Spinal cord (tissue), 10 donors: ENCODE data around the gene ERVK3-1. TPM values are rescaled to one million over a fixed set of nuclear protein-coding genes. Genes with fewer than 3 reads are reported as not detected.
"Not testable (repeated sequence)": the region's sequence is repeated elsewhere in the genome, so short reads cannot be mapped to it uniquely, and the experiment has no call there.

Experiments used
- DNase-seq, 6 donors: peaks; one replicate each; pipeline versions ENCODE4 v3.0.0 to v3.0.0-alpha.2; 2013 to 2015; ENCODE audit warnings: low spot score in 6 of 6, low read depth in 4 of 6
- H3K27ac ChIP-seq: one replicate; pipeline ENCODE4 v1.5.1; 2013; ENCODE audit warnings: low read depth, low read length, control low read depth
- H3K27me3 ChIP-seq: one replicate; pipeline ENCODE4 v1.6.1; 2013; ENCODE audit warnings: low read length; ENCODE audit not compliant: control insufficient read depth, insufficient read depth
- H3K36me3 ChIP-seq: one replicate; pipeline ENCODE4 v1.6.1; 2013; ENCODE audit warnings: low read length; ENCODE audit not compliant: control insufficient read depth, insufficient read depth
- H3K4me1 ChIP-seq: one replicate; pipeline ENCODE4 v1.6.1; 2013; ENCODE audit warnings: low read length; ENCODE audit not compliant: control insufficient read depth, insufficient read depth
- H3K4me3 ChIP-seq: one replicate; pipeline ENCODE4 v1.5.1; 2013; ENCODE audit warnings: low read depth, low read length, control low read depth
- H3K9me3 ChIP-seq: one replicate; pipeline ENCODE4 v1.6.1; 2013; ENCODE audit warnings: low read length; ENCODE audit not compliant: control insufficient read depth, insufficient read depth
- WGBS: methylation state at CpG from one replicate; pipeline ENCODE4 v1.1.5; 2013; ENCODE audit warnings: missing lambda C conversion rate; ENCODE audit not compliant: insufficient coverage; 5-methylcytosine and 5-hydroxymethylcytosine counted together
- long read RNA-seq, 4 donors: transcript quantifications; one replicate each; lab custom pipeline, GENCODE V29; 2026
- polyA plus RNA-seq, 2 donors: library from polyadenylated mRNA; unstranded; fragments of 120-200 nt; gene quantifications; one replicate each; pipeline ENCODE4 v1.2.1, GENCODE V29; 2013; ENCODE audit not compliant: insufficient read length in 2 of 2
- total RNA-seq, 2 donors: library from RNA; depleted of rRNA in 1 of 2; stranded (reverse); fragments of 120-200 nt in 1 of 2; fragments of >200 nt in 1 of 2; gene quantifications; one replicate each; pipeline versions ENCODE4 v1.2.3 to v1.2.4, GENCODE V29; 2013 to 2014
- donor health status: healthy.

ERVK3-1 gene
- total RNA-seq (10 to 100 TPM; 33.9 to 49.3 TPM), polyA plus RNA-seq (10 to 100 TPM; 65.3 to 68.5 TPM)
- long read RNA-seq, donor 1, transcript ERVK3-1-201 (4 exons, 1,469 nt) = major isoform, 18 of 29 reads
- long read RNA-seq, donor 1, transcript ERVK3-1-203 (2 exons, 616 nt) = minor isoform, 5 of 29 reads
- long read RNA-seq, donor 1, partial matches to known transcripts = 0 of 29 reads
- long read RNA-seq, donor 1, other reads (novel, unspliced or antisense) = 0 of 29 reads
- long read RNA-seq, donor 2, transcript ERVK3-1-201 (4 exons, 1,469 nt) = major isoform, 5 of 9 reads
- long read RNA-seq, donor 2, partial matches to known transcripts = 0 of 9 reads
- long read RNA-seq, donor 2, other reads (novel, unspliced or antisense) = 0 of 9 reads
- long read RNA-seq, donor 3, transcript ERVK3-1-201 (4 exons, 1,469 nt) = major isoform, 13 of 15 reads
- long read RNA-seq, donor 3, partial matches to known transcripts = 0 of 15 reads
- long read RNA-seq, donor 3, other reads (novel, unspliced or antisense) = 0 of 15 reads
- long read RNA-seq, donor 4, transcript ERVK3-1-203 (2 exons, 616 nt) = minor isoform, 5 of 27 reads
- long read RNA-seq, donor 4, transcript ERVK3-1-201 (4 exons, 1,469 nt) = major isoform, 18 of 27 reads
- long read RNA-seq, donor 4, partial matches to known transcripts = 0 of 27 reads
- long read RNA-seq, donor 4, other reads (novel, unspliced or antisense) = 0 of 27 reads

GRCh38 chr19:58305065-58305931 is at the start of gene ERVK3-1:
Gene ERVK3-1, plus strand, starts transcription at chr19:58305377. Its CDS starts 6,792 bp downstream, at chr19:58312169.
- no peaks in the 10 kb centered on the region for H3K9me3 ChIP-seq
- peaks cover 14% of the 10 kb centered on the region for H3K36me3 ChIP-seq
- peak within 1 kb of the TSS; percentile 74 for H3K27ac ChIP-seq
- peak; percentile 82 to 99 (median 92) for DNase-seq
- peak within 1 kb of the TSS; percentile 63 for H3K4me3 ChIP-seq
- WGBS = 0% methylated on average over 45 of the region's 55 CpGs
- no peaks in the 10 kb centered on the region for H3K27me3 ChIP-seq
- peaks cover 10% of the 10 kb centered on the region for H3K4me1 ChIP-seq

GRCh38 chr19:58258259-58258658 is 46.9 kb upstream of the ERVK3-1 start:
- Histone ChIP-seq H3K9me3 (peaks cover 67% of the 10 kb centered on the region), H3K36me3 (peaks cover 72% of the 10 kb centered on the region)
- H3K4me3 ChIP-seq, H3K4me1 ChIP-seq, DNase-seq, H3K27ac ChIP-seq, H3K27me3 ChIP-seq: not testable (repeated sequence)
- 90% methylated on average over 3 of the region's 4 CpGs for WGBS

- 100% methylated on average over 2 of the region's 3 CpGs for whole genome bisulfite sequencing
- no peaks in the 10 kb centered on the region for H3K27me3 ChIP-seq
- H3K27ac ChIP-seq = no peak overlapping the region
- DNase-seq = no peak
- no peaks in the 10 kb centered on the region for H3K4me1 ChIP-seq
- H3K4me3 ChIP-seq = no peak overlapping the region
- H3K36me3 ChIP-seq = peaks cover 76% of the 10 kb centered on the region
- H3K9me3 ChIP-seq = peaks cover 75% of the 10 kb centered on the region
Measured at GRCh38 chr19:58261600-58261967, 43.6 kb upstream of the ERVK3-1 start.

GRCh38 chr19:58261968-58262921 is 42.9 kb upstream of the ERVK3-1 start:
- Histone ChIP-seq H3K27me3 (no peaks in the 10 kb centered on the region), H3K4me3 (no peak overlapping the region), H3K4me1 (no peaks in the 10 kb centered on the region), H3K27ac (no peak overlapping the region), H3K9me3 (peaks cover 76% of the 10 kb centered on the region), H3K36me3 (peaks cover 71% of the 10 kb centered on the region)
- DNase-seq = no peak
- WGBS = 100% methylated on average over 11 of the region's 19 CpGs

- 97% methylated on average over 7 of the region's 7 CpGs for WGBS
- H3K9me3 ChIP-seq = peaks cover 70% of the 10 kb centered on the region
- no peaks in the 10 kb centered on the region for H3K27me3 ChIP-seq
- DNase-seq = no peak
- H3K36me3 ChIP-seq = peaks cover 64% of the 10 kb centered on the region
- no peaks in the 10 kb centered on the region for H3K4me1 ChIP-seq
- H3K4me3 ChIP-seq = no peak overlapping the region
- no peak overlapping the region for H3K27ac ChIP-seq
Measured at GRCh38 chr19:58262922-58263296, 42.3 kb upstream of the ERVK3-1 start.

- Histone ChIP-seq H3K36me3 (peaks cover 50% of the 10 kb centered on the region), H3K9me3 (peaks cover 62% of the 10 kb centered on the region), H3K4me3 (no peak overlapping the region), H3K4me1 (no peaks in the 10 kb centered on the region), H3K27me3 (no peaks in the 10 kb centered on the region), H3K27ac (no peak overlapping the region)
- no peak for DNase-seq
- 94% methylated on average over 3 of the region's 3 CpGs for WGBS
Measured at GRCh38 chr19:58265100-58265499, 40.1 kb upstream of the ERVK3-1 start.

- H3K4me1 ChIP-seq = no peaks in the 10 kb centered on the region
- DNase-seq = no peak
- H3K27me3 ChIP-seq = no peaks in the 10 kb centered on the region
- peaks cover 38% of the 10 kb centered on the region for H3K9me3 ChIP-seq
- H3K36me3 ChIP-seq = peaks cover 41% of the 10 kb centered on the region
- 92% methylated on average over 2 of the region's 3 CpGs for WGBS
- no peak overlapping the region for H3K27ac ChIP-seq
- no peak overlapping the region for H3K4me3 ChIP-seq
Measured at GRCh38 chr19:58268344-58268743, 36.8 kb upstream of the ERVK3-1 start.

GRCh38 chr19:58274771-58275201 is 30.4 kb upstream of the ERVK3-1 start:
- H3K4me3 ChIP-seq = no peak overlapping the region
- no peak overlapping the region for H3K27ac ChIP-seq
- H3K36me3 ChIP-seq = peaks cover 21% of the 10 kb centered on the region
- WGBS = no CpG with 5 or more reads among the region's 2 CpGs
- peaks cover 6% of the 10 kb centered on the region for H3K9me3 ChIP-seq
- peaks cover 8% of the 10 kb centered on the region for H3K4me1 ChIP-seq
- no peaks in the 10 kb centered on the region for H3K27me3 ChIP-seq
- DNase-seq = no peak
